Urothelium cell line (cell line): Measurements from ENCODE around the gene RAB23.
"Not testable (repeated sequence)": the region's sequence is repeated elsewhere in the genome, so short reads cannot be mapped to it uniquely, and the experiment has no call there.

ENCODE experiments used
- DNase-seq: peaks from one replicate; pipeline ENCODE4 v3.0.0; 2011; ENCODE audit warnings: low spot score, mixed read lengths
- FAIRE-seq: peaks from 2 replicates; lab custom pipeline; 2011; peaks lifted over from hg19 to GRCh38; lab: Jason Lieb, UNC

The RAB23 gene

DNA sequence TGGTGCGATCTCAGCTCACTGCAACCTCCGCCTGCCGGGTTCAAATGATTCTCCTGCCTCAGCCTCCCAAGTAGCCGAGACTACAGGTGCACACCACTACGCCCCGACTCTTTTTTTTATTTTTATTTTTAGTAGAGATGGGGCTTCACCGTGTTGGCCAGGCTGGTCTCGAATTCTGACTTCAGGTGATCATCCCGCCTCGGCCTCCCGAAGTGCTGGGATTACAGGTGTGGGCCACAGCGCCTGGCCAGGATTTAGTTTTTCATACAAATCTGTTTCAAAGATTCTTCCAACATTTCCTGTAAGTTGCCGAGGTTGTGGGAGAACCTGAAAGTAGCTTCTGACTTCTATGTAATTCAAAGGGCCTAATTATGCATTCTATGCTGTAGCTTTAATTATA, 21.4 kb upstream of the RAB23 start:
- not testable (repeated sequence) for DNase-seq, FAIRE-seq

DNA sequence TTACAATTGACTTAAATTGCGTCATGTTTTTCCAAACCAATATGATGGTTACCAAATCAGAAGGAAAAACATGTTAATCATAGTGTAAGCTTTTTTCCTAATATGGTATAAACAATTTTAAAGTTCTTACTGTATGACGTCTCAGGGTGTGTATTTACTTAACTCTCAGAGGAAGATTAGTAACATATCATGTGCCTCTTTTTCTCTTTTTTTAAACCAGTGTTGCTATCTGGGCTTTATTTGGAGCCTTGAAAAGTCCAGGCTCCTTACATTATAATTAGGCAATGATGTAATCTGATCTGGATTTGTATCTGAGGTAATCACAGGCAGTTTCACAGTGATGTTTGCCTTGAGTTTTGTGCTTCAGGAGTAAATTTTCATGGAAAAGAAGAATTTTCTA, 20.4 kb upstream of the RAB23 start:
- FAIRE-seq (no peak), DNase-seq (no peak)

DNA sequence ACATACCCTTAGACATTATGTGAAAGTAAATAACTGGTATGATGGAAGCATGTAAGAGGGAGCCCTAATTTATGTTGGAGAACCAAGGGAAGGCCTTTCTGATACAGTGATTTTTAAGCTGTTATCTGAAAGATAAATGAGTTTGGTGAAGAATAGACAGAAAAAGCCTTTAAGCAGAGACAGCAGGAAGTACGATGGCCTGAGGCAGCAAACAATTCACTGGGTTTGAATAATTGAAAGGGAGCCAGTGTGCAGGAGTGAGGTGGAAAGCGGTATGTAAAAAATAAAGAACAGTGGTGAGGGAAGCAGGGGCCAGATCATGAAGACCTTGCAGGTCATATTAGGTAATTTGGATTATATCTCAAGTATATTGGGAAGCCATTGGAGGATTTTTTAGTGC, 4.1 kb upstream of the RAB23 start:
- FAIRE-seq: no peak
- DNase-seq: no peak

DNA sequence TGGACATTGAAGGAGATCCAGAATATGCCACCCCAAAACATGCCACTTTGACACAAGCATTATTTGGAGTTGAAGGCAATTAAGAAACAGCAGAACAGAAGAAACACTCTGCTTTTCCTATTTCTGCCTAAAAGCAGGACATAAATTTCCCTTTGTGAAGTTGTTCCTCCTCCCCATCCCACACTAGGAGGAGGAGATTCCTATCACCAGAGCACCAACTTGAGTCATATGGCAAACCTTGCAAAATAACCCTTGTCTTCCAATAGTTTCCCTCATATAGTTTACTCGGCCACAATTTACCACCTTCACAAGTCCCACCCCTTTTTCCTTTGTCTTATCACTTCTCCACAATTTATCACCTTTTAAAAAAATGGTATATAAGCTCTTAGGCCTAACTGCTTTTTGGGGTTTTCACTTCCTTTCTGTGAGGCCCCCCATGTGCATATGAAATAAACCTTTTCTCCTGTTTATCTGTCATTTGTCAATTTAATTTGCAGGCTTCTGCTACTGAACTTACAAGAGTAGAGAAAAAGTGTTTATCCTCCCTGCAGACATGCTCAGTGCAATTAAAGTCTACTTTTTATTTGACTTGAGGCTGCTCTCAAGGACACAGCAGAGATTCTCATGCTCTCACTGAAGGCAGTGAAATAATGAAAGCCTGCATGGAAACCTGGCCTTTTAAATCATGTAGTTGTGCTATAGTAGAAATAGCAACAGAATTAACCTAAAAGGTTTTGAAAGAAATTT, 2.8 kb upstream of the RAB23 start:
- FAIRE-seq: no peak

DNA sequence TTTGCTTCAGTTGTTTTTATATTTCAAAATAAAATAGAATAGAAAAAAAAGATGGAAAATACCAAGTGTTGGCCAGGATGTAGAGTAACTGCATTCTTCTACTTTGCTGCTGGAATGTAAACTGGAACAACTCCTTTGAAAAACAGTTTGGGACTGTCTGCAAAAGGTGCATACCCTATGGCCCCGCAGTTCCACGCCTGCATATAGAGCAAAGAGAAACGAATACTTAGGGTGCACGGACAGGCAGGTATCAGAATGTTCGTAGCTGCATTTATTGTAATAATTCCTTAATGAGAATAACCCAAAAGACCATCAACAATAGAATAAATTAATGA, 603 bp upstream of the RAB23 start:
- FAIRE-seq (no peak), DNase-seq (no peak)

More for the DNA sequence above, 2.8 kb upstream of the RAB23 start:
- no peak for DNase-seq

DNA sequence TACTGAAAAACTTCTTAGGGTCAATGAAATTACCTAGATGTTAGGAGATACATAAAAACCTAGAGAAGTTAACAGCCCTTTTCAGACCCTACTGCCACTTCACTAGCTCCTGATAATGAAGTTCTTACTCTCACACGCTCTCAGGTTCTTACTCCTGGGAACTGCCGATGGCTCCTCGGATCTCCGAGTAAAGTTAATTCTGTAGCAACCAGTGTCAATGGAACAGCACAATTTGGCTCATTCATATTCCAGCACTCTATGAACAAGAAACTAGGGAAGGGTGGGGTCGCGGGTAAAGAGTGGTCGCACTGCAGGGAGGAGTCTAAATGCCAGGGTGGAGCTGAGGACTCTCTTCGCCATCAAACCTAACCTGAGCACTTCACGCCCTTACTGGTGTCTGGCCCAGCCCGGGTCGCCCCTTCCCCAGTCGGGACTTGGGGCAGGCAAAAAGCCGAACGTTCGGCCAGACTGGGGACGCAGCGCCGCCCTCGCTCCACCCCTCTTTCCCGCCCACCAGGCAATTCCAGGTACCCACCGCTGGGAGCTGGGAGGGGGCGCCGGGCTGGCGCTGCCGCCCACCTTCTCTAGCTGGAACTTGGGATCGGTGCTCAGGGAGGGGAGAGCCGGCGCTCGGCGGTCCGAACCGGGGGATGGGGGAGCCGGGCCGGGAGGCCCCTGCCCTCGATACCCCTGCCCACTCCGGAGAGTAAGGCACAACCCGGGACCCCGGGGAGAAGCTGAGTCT, 744 bp downstream of the RAB23 start:
- DNase-seq (peak; percentile 89), FAIRE-seq (peak; percentile 88)

DNA sequence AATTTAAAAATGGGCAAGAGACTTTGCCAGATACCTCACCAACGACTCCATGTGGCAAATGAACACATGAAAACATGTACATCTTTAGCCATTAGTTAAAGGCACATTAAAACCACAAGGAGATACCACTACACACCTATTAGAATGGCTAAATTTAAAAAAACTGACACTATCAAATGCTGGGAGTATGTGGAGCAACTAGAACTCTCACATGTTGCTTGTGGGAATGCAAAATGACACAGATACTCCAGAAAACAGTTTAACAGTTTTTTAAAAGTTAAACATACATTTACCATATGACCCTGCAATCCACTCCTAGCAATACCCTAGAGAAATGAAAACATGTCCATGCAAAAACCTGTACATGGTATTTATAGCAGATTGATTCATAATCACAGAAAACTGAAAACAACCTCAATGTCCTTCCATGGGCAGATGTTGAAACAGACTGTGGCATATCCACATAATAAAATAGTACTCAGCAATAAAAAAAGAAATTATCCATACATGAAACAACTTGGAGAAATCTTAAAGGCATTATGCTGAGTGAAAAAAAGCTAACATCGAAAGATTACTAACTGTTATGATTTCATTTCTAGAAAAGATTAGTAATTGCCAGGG, 1.9 kb downstream of the RAB23 start:
- DNase-seq (no peak), FAIRE-seq (no peak)

DNA sequence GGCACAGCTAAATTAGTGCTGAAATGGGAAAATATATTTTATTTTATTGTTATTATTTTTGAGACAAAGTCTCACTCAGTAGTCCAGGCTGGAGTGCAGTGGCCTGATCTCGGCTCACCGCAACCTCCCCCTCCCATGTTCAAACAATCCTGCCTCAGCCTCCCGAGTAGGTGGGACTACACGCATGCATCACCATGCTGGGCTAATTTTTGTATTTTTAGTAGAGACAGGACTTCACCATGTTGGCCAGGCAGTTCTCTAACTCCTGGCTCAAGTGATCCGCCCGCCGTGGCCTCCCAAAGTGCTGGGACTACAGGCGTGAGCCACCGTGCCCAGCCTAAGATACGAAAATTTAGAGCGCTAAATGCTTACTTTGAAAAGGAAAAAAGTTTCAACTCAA, 4.8 kb downstream of the RAB23 start:
- no peak for FAIRE-seq

DNA sequence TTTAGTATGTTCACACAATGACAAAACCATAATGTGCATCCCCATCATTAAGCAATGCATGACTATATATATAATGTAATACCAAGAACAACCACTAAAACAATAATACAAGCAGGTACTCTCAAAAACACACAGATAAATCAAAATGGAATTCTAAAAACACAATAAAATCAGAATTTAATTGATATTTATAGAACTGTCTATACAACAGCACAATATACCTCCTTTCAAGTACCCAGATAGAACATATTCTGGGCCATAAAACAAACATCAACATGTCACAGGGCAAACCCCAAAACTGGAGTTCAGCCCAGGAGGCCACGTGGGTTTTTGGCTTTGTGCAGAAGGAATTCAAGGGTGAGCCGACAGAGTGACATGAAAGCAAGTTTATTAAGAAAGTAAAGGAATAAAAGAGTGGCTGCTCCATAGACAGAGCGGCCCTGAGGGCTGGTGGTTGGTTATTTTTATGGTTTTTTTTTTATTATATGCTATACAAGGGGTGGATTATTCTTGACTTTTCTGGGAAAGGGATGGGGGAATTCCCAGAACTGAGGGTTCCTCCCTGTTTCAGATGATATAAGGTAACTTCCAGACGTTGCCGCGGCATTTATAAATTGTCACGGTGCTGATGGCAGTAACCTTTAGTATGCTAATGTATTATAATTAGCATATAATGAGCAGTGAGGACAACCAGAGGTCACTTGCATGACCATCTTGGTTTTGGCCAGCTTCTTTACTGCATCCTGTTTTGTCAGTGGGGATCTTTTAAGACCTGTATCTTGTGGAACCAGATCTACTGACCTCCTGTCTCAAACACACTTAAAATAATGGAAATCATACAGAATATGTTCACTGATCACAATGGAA, 5.6 kb downstream of the RAB23 start:
- FAIRE-seq: no peak
- DNase-seq: no peak

More for the DNA sequence above, 4.8 kb downstream of the RAB23 start:
- no peak for DNase-seq

DNA sequence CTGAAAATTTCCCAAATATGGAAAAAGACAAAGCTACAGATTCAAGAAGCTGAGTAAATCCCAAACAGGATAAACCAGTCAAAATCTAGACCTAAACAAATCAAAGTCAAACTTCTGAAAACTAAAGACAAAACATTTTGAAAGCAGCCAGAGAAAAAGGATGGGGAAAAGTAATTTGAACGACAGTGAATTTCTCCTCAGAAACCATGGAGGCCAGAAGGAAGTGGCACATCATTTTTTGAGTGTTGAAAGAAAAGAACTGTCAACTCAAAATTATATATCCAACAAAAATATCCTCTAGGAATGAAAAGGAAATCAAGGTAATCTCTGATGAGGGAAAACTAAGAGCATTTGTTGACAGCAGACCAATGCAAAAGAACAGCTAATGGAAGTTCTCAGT, 6.8 kb downstream of the RAB23 start:
- FAIRE-seq (no peak), DNase-seq (no peak)

DNA sequence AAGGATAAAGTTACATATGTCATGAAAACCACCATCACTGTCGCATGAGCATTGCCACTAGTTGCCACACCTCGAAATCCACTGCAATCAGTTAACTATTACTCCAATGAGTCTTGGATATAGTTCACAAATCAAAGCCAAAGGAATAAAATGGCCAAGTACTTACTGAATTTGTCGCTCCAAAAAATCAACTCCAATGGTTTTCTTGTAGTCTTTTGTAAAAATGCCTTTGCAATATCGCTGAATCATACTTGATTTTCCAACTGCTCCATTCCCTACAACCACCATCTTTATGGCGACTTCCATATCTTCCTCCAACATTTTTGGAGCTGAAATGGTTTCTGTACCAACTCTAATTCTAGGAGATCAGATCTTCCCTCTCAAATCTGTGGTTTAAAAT, 12.0 kb downstream of the RAB23 start:
- no peak for DNase-seq
- FAIRE-seq: no peak

DNA sequence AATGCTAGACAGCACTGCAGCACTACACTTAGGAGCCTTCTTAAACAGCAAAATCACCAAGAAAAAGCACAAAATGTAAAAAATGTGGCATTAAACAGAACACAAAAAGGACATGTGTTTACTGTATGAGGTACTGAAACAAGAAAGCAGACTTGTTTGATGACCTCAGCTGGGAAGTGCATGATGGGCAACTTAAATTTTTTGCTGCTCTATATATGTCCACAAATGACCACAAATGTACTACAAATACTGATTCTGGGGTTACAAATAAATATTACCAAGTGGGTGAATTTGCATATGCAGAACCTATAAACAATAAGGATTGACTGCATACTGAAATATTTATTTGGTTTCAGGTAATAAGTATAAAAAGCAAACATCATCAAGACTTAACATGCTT, 13.1 kb downstream of the RAB23 start:
- DNase-seq (no peak), FAIRE-seq (no peak)

DNA sequence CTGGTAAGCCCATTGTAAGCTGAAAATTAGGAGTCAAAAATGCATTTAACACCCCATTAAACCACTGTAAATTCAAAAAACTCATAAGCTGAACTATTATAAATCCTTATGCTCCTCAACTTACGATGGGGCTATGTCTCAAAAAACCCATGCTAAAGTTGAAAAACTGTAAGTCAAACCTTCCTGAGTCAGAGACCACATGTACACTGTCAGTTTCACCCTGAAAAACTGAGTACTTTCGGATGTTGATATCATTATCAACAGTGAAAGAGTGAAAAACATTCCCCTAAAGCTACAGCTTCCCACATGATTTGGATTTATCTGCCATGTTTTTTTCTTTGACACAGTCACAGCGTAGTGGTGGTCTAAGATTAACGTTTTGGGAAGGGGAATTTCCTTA, 14.2 kb downstream of the RAB23 start:
- DNase-seq: no peak
- FAIRE-seq: no peak

DNA sequence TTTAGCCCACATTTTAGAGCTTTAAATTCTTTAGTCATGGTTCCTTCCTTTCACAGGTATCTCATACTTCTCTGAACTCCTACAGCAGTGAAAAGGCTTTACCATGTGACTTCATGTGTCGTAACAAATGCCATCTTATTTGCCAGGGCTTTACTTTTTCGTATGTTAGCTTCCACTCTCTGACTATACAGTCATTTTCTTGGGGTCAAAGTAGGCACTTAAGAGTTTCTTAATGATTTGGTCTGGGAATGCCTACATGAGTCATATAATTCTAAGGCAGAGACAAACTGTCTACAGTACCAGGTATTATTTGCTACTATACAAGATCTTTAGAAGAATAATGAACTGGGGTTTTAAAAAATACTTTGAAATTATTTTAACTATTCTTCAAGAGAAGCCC, 15.0 kb downstream of the RAB23 start:
- FAIRE-seq (no peak), DNase-seq (no peak)

DNA sequence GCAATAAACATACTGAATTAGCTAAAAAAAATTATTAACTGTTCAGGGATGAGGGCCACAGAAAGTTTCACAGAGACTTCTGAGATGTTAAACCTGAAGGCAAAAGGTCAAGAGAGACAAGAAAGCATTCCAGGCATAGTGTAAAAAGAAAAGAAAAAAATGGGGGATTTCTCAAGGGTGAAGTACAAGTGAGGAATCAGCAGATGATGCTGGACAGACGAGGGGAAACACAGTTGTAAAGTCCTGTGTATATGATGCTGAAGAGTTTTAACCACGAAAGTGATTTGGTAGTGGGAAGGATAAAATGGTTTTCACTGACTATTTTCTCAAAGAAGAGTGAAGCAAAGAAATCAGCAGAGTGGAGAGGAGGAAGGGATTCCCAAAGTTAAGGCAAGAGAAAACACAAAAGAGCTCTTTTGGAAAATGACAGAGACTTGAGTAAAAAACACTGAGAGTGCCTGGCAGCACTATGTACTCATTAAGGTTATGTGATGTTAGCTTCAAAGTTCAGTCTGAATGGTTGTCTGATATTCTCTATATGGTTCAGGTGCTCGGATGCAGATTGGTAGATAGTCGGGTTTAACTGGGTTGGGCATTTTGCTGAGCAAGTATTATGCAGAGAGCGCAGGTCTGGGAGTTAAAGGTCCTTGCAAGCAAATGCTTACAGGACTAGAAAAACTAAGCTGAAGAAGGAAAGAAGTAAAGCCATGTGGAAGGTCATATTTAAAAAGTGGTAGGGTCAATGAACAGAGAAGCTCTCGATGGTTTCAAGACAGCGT, 16.4 kb downstream of the RAB23 start:
- DNase-seq (no peak), FAIRE-seq (no peak)

DNA sequence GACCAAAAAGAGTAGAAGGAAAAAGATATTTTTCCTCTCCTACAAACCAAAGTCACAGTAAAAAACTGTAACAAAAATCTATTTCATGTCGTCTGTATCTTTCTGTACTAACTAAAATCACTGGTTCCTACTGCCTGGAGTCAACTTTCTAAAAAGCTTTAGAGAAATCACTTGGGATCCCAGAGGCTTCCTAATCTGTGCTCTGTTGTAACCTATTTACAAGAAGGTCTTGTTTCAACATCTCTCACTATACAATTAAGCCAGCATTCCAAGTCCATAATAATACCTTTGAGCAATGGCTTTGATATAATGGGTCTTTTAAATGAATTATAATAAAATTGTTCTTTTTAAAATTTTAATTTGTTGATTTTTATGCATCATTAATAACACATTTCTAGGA, 20.4 kb downstream of the RAB23 start:
- FAIRE-seq: no peak
- DNase-seq: no peak

DNA sequence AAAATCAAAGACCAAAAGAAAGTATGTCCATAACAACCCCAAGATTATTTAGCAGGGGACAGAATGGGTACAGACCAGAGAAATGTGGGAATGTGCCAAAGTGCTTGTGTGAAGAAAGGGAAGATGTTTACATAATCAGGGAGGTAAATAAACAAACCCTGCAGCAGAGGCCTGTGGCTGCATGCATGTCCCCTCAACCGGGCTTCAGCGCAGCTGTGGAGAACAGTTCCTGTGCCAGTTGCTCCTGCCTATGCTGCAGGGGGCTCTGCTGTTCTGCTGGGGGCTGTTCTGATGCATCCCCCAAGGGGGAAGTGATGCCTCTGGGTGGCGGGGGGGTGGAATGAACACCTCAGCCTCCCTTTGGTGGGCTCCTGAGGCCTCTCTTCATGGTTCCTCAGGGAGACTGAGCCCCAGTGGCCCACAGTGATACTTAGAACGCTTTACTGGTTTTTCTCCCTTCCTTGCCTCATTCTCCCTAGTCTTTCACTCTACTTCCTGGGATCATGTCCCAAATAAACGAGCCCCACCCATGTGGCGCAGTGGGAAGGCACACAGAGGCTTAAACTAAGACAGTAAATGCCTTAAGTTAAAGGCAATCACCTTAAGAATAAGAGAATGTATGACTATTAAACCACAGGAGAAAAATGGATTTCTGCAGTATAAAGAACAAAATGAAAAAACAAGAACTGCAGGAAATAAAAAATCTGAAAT, 23.0 kb downstream of the RAB23 start:
- no peak for DNase-seq
- FAIRE-seq: no peak

DNA sequence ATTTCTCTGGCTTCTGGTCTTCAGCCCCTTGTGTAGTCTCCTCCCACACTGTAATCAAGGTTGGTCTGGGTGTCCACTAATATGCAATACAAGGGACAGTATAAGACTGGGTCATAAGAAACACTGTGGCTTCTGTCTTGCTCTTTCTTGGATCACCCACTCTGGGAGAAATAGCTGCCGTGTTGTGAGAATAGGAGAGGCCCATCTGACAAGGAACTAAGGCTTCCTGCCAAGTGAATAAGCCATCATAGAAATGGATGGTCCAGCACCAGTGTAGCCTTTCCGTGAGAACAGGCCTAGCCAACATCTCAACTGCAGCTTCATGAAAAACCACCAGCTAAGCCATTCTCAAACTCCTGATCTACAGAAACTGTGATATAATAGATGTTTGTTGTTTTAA, 26.6 kb downstream of the RAB23 start:
- no peak for FAIRE-seq
- no peak for DNase-seq

DNA sequence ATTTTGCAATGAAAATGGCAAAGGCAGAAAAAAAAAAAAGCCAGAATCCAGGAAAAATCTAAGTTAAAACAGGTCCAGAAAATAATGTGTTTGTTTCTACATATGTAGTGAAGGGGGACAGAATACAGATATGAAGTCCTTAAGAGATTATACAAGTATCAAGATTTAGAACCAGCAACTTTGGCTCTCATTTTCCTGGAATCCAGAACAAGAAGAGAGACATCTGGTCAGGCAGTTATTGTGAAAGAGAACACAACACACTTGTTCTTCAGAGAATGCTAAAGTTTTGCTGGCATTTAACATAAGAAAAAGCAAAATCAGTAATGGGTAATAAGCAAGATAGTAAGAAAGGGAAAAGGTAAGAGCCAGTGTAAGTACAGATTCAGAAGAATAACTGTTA, 28.9 kb downstream of the RAB23 start:
- FAIRE-seq: no peak
- DNase-seq: no peak

DNA sequence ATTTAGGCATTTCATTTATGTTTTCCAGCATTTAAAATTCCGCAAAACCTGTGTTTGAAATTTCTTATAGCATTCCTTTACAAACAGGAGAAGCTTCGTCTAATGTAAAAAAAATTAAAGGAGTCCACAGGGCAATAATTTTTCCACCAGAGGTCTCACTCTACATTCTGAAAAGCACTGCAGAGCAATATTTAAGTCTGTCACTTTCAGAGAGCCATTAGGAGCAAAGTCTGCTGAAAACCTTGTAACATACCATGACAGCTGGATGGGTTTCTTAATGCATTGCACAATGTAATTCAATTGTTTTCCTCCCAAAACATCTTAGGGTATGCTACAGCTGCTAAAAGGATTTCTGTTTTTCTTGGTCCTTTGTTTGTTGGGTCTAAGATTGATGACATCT, 32.0 kb downstream of the RAB23 start:
- no peak for DNase-seq
- FAIRE-seq: no peak
